NCI-H2029 (cell line): ENCODE results near the gene OSBPL10.

Experiments
- DNase-seq: peaks from one replicate; lab custom pipeline; 2025; lab: John Stamatoyannopoulos, UW

OSBPL10 gene

GRCh38 chr3:31772758-31773473 is 208.1 kb downstream of the OSBPL10 start:
- no peak for DNase-seq

DNA sequence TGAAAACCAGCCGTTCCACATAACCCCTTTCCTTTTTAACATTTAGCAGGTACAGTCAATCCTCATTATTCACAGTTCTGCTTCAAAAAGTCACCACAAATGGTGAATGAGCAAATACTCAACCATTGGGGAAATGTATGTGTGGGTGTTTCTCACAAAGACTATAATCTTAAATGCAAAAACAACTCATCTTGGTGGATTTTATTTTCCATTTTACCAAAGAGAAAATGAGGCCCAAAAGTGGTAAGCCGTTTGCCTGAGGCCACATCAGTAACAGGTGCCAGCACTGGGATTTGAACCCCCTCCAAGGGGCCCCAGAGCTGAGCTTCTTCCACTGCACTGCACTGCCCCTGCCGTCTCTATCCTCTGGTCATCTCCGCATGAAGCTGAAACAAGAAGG is 208.8 kb downstream of the OSBPL10 start:
- no peak for DNase-seq

DNA sequence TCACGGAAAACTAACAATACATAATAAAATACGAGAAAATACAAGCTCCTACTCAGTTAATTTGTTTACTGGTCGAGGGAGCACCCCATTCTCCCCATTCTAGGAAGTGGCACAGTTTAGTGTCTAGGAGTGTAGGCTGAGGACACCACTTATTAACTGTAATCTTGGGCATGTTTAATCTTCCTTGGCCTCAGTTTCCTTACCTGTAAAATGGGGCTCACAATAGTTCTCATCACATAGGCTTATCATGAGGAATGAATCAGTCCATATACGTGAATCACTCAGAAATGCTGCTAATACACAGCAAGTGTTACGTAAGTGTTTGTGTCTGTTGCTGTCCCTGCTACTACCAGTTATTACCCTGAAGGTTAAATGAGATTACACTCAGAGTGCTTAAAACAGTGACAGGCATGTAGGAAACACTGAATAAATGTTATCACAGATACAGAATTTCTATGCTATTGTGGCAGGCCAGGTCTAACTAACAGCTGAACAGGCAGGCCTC is 210.2 kb downstream of the OSBPL10 start:
- no peak for DNase-seq

DNA sequence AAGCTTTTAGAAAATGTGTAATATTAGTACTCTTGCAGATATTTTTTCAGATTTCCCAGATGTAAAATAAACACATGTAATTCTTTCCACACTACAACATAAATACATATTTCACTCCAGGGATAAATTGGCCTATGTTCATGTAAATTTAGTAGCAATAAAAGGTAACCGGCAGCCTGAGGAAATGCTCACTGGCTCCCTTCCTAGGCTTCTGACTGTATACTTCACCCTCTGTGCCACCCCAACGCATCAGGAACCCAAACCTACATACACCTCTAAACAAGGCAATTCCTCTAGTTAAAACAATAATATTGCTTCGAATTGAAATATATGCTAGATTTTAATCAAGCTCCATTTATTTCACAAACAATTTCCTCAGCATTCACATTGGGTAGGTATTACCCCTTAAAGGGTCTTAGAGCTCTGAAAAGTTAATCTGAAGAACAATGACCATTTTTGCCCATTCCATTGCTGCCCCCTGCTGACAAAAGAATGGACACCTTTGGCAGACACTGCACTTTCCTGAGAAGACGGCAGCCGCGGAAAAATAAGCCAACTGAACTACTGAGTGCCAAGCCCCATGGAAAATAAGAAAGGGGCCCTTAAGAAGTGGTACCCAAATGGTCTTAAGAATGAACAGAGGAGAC is 212.5 kb downstream of the OSBPL10 start:
- peak; percentile 24 for DNase-seq

DNA sequence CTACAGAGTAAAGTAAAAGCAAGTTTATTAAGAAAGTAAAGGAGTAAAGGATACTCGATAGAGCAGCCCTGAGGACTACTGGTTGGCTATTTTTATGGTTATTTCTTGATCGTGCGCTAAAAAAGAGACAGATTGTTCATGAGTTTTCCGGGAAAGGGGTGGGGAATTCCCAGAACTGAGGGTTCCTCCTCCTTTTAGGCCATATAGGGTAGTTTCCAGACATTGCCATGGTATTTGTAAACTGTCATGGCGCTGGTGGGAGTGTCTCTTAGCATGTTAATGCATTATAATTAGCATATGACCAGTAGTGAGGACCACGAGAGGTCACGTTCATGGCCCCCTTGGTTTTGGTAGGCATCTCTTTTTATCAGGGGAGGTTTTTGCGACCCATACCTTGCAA is 213.1 kb downstream of the OSBPL10 start:
- DNase-seq, result no peak

- no peak for DNase-seq
These were observed 214.4 kb downstream of the OSBPL10 start for GRCh38 chr3:31766669-31767068.

DNA sequence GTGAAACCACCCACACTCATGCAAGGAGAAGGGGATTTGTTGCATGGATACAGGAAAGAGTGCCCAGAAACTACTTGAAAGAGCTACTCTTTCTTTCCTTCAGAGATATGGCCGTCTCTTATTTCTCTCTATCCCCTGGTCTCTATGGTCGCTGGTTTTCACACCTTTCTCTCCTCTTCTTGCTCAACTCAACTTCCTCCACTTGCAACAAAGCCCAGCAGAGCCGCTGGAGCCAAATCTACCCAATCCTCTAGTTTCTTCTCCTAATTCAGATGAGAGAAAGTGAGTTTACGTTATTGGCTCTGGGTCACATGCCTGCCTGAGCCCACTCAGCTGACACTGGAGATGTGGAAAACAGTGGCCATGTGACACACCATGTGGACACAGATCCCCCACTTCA is 215.2 kb downstream of the OSBPL10 start:
- DNase-seq, result no peak

DNA sequence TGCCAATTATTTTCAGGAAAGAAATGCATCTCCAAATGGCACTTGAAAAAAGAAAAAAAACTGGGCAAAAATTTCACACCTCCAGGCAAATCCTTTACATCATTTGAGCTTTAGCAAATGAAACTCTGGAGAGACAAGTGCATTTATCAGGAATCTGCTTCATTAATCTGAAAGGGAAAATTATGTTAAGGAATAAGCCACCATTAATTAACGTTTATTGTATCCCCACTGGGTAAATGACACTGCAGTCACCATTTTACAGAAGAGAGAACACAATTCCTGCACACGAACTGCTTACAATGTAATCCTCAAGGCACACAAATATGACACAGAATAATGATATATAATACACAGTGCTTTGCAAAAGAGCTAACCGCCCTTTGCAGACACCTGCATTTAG is 217.3 kb downstream of the OSBPL10 start:
- no peak for DNase-seq

GRCh38 chr3:31762888-31763351 is 218.1 kb downstream of the OSBPL10 start:
- no peak for DNase-seq

- DNase-seq, result no peak
These were observed 218.8 kb downstream of the OSBPL10 start for GRCh38 chr3:31762097-31762764.

DNA sequence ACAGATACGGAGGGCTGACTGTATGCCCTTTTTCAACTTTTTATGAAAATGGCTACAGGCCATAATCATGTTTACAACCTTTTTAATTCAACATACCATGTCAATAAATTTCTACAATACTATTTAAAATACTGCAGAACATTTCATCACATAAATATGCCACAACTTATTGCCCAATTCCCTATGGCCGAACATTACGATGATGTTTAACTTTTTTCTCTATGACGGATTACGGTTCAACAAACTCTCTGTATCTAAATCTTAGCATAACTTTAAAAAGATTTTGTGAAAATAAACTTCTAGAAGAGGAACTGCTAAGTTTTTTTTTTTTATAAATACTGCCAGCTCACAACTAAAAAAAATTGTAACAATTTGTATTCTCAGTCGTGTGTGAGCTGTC is 220.4 kb downstream of the OSBPL10 start:
- no peak for DNase-seq

- no peak for DNase-seq
These were observed 222.6 kb downstream of the OSBPL10 start for GRCh38 chr3:31758322-31758965.

DNA sequence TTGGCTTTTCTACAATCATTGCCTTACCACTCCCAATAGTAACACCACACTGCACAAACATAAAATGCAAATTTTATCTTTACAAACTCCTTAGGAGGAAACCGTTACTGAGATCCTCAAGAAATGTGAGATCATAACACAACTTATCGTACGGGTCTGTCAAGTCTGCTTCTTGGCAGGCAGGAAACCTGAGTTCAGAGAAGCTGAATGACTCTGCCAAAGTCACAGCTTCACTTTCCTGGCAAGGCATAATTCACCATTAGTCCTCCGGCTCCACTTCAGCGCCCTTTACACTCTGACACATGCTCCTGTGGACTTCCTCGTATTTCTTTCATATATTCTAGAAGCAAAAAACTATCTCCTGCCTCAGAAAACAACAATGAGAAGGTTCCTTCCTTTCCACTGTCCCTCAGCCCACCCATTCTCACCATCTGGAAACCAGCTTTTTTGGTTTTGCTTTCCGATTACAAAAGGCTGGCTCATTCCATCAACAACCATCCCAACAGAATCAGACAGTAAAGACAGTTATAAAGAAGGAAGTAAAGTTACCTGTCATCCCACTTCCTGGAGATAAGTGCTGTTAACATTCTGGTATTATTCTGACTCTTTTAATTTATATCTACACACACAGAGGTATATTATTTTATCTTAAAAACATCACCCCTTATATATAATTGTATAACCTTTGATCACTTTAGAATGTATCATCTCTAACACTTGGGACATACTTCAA is 225.0 kb downstream of the OSBPL10 start:
- DNase-seq, result no peak

- no peak for DNase-seq
These were observed 226.3 kb downstream of the OSBPL10 start for GRCh38 chr3:31754575-31755278.

- no peak for DNase-seq
These were observed 228.0 kb downstream of the OSBPL10 start for GRCh38 chr3:31753050-31753425.

DNA sequence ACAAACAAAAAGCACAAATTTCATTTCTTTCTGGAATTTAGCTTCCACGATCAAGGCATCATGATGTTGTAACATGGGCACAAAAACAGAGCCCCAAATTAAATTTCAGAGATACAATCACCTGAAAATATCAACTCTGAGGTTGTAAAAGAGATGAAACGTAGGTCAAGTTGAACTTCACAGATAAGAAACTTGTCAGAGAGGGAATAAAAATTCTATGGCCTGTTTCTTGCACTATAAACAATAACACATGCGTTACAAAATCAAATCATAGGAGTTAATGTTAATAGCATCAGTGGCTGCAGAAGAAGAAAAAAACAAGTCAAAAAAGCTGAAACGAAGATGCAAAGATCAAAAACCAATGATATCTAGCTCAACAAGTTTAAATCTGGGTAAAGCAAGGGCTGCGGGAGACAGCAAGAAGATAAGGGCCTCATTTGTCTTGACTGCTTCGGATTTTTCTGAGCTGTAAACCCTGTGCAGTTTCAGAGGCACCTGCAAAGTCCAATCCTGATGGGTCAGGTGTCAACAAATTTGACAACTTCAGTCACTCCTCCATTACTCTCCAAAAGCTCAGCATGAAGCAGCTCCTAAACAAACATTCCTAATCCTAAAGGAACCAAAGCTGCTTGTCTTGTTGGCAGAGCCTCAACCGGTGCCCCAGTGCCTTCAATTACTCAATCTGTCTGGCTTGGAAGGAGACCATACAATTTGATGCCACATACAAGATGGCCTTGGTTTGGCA is 228.6 kb downstream of the OSBPL10 start:
- DNase-seq, result no peak

DNA sequence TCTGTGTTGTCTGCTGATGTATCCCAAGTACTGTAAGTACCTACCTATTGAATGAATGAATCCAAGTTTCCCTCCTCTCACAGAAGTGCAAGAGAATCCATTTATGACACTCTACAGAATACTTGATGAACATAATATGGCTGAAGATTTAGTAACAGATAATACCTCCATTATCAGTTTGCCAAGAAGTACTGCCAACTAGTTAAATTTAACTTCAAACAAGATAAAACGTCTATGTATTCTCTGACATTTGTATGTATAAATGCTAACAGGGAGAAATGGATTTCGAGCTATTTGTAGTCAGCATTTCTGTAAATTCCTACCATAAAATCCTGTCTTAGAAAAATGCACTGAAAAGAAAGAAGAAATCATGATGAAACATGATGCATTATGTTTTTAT is 230.7 kb downstream of the OSBPL10 start:
- no peak for DNase-seq

DNA sequence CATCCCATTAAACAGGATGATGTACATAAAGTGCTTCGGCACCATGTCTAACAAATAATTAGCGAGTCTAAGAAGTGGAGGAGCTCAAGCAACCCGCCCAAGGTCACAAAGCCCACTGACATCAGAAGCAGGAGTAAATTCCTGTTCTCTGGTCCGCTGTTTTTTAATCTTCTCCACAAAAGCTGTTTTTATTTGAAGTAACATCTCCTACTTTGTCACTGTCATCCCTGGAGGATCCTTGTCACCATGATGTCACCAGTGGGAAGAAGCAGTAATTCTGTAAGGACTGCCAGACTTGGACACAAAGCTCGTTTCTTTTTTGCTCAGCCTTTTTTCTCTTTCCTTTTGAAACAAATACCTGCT is 232.1 kb downstream of the OSBPL10 start:
- DNase-seq, result no peak

DNA sequence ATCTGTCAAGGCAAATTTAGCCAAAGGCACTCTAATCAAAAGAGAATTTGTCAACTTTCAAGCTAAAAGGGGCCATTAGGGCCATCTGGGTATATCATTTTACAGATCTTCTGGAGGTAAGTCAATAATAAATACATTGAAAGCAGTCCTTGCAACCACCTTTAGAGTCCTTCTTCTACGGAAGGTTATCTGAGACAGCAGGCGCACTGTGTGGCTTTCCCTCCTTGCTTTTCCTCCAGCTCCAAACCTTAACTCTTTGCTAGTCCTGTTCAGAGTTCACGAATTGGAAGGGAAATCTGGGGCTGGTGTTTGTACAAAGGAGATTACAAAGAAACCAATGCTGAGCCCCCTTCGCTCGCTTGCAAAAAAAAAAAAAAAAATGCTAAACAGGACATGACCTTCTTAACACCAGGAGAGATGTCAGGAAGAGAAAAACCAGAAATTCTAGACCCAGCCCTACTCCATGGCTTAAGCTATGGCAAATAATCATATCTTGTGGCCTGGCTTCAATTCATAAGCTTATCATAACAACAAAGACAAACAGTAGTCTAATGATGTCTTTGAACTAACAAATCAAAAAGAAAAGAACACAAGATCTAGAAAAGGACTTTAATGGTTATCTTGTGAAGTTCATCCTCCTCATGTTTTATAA is 232.7 kb downstream of the OSBPL10 start:
- no peak for DNase-seq

GRCh38 chr3:31747785-31748184 is 233.3 kb downstream of the OSBPL10 start:
- no peak for DNase-seq
